Keratinocyte (primary cell): ENCODE measurements around the gene LRP1B. TPM values are rescaled to one million over a fixed set of nuclear protein-coding genes. Genes with fewer than 3 reads are reported as not detected.

ENCODE experiments used
- DNase-seq: peaks from one replicate; pipeline ENCODE4 v3.0.0-alpha.2; 2011; ENCODE audit warnings: low read depth, missing footprints, low spot score
- FAIRE-seq: peaks from 2 replicates; lab custom pipeline; 2011; peaks lifted over from hg19 to GRCh38; lab: Jason Lieb, UNC
- H2AFZ ChIP-seq: 2 replicates; pipeline ENCODE4 v1.6.0; 2012; ENCODE audit warnings: low read length, control low read depth, inconsistent platforms; ENCODE audit not compliant: control insufficient read depth
- H3K27ac ChIP-seq: 2 replicates; pipeline ENCODE4 v1.5.1; 2011; ENCODE audit warnings: low read length; ENCODE audit not compliant: control insufficient read depth, insufficient read depth
- H3K27me3 ChIP-seq: 3 replicates; pipeline ENCODE4 v1.6.0; 2011; ENCODE audit warnings: low read length; ENCODE audit not compliant: control insufficient read depth, insufficient read depth; ENCODE audit errors: extremely low read depth
- H3K36me3 ChIP-seq, 2 experiments: 2 replicates in 1 of 2; 3 replicates in 1 of 2; pipeline ENCODE4 v1.5.1; 2011; ENCODE audit warnings: low read length in 2 of 2, mild to moderate bottlenecking in 1 of 2; ENCODE audit not compliant: control insufficient read depth in 2 of 2, insufficient read depth in 2 of 2; ENCODE audit errors: extremely low read depth in 1 of 2
- H3K4me1 ChIP-seq: 3 replicates; pipeline ENCODE4 v1.5.1; 2011; ENCODE audit warnings: low read length; ENCODE audit not compliant: control insufficient read depth, insufficient read depth; ENCODE audit errors: extremely low read depth
- H3K4me2 ChIP-seq: 3 replicates; pipeline ENCODE4 v1.6.0; 2011; ENCODE audit warnings: low read depth, low read length; ENCODE audit not compliant: control insufficient read depth, insufficient read depth; ENCODE audit errors: extremely low read depth
- H3K4me3 ChIP-seq, 3 experiments: fragments of 200-600 bp in 1 of 3; sonication (generic) in 1 of 3; 2 replicates in 2 of 3; 3 replicates in 1 of 3; pipeline ENCODE4 v1.5.1; 2011 to 2016; ENCODE audit warnings: low read length in 3 of 3, mild to moderate bottlenecking in 3 of 3, control low read depth in 2 of 3, inconsistent platforms in 1 of 3, low read depth in 1 of 3, mixed read lengths in 1 of 3, mixed run types in 1 of 3, moderate library complexity in 1 of 3; ENCODE audit not compliant: control insufficient read depth in 2 of 3, insufficient read depth in 2 of 3; ENCODE audit errors: extremely low read depth in 1 of 3
- H3K79me2 ChIP-seq: 2 replicates; pipeline ENCODE4 v1.6.0; 2012; ENCODE audit warnings: low read length; ENCODE audit not compliant: control insufficient read depth, insufficient read depth
- H3K9ac ChIP-seq: 3 replicates; pipeline ENCODE4 v1.6.0; 2011; ENCODE audit warnings: low read length; ENCODE audit not compliant: control insufficient read depth, insufficient read depth; ENCODE audit errors: extremely low read depth
- H3K9me1 ChIP-seq: 3 replicates; pipeline ENCODE4 v1.6.0; 2011; ENCODE audit warnings: low read length; ENCODE audit not compliant: control insufficient read depth, insufficient read depth; ENCODE audit errors: extremely low read depth
- H3K9me3 ChIP-seq: 2 replicates; pipeline ENCODE4 v1.5.1; 2012; ENCODE audit warnings: low read depth, low read length; ENCODE audit not compliant: control insufficient read depth
- H4K20me1 ChIP-seq: 3 replicates; pipeline ENCODE4 v1.6.0; 2011; ENCODE audit warnings: low read length; ENCODE audit not compliant: control insufficient read depth, insufficient read depth; ENCODE audit errors: extremely low read depth
- CTCF ChIP-seq, 3 experiments: IDR thresholded peaks in 1 of 3; conservative IDR thresholded peaks in 1 of 3; optimal IDR thresholded peaks in 1 of 3; 2 replicates in 2 of 3; 3 replicates in 1 of 3; pipeline versions ENCODE3 to v1.5.1; 2011; ENCODE audit warnings: low read length in 3 of 3, mild to moderate bottlenecking in 3 of 3, moderate library complexity in 2 of 3, control low read depth in 1 of 3, inconsistent platforms in 1 of 3; ENCODE audit not compliant: insufficient read depth in 2 of 3; ENCODE audit errors: extremely low read depth in 1 of 3
- EZH2 ChIP-seq: IDR thresholded peaks from one replicate; pipeline ENCODE4 v1.6.1; 2012; ENCODE audit warnings: inconsistent platforms, mild to moderate bottlenecking, low read length, moderate library complexity
- dilution Hi-C: fragments of 300-500 bp; cut with MboI; formaldehyde crosslinking; loops from one replicate; pipeline ENCODE4 v1.7.0; 2020; ENCODE audit warnings: low sequenced_read_pairs; ENCODE audit not compliant: extremely low pct_ligation_motif_present
- polyA plus RNA-seq, 5 experiments: library from polyadenylated mRNA; depleted of rRNA in 3 of 5; stranded (reverse) in 3 of 5; stranded (forward) in 1 of 5; unstranded in 1 of 5; fragments of >200 nt; gene quantifications; 1 replicate in 1 of 5; 2 replicates in 3 of 5; 3 replicates in 1 of 5; pipeline versions ENCODE4 v1.2.1 to v1.2.3, GENCODE V29; 2011 to 2012; ENCODE audit warnings: missing spikeins in 2 of 5, low read depth in 1 of 5, low replicate concordance in 1 of 5

LRP1B gene
- polyA plus RNA-seq, 1 donor (not counting 4 experiments of a cell fraction or from before 2014, with no cell fraction given) = not detected

- DNase-seq (no peak), FAIRE-seq (no peak)
- TF ChIP-seq EZH2 (no peak), CTCF (optimal IDR thresholded peaks at IDR 0.05 in 1 of 3, IDR thresholded peaks at IDR 0.05 in 1 of 3, conservative IDR thresholded peaks at IDR 0.05 in 1 of 3; ENCODE audit: extremely low read depth in 1 of 3, insufficient read depth in 2 of 3, low read length in 3 of 3) (no peak)
- dilution Hi-C loops = no loop called here
- Histone ChIP-seq H3K9me1 (no peaks in the 10 kb centered on the region), H3K9ac (no peak overlapping the region), H3K79me2 (no peaks in the 10 kb centered on the region), H3K9me3 (no peaks in the 10 kb centered on the region), H3K4me3 (no peak overlapping the region), H3K27ac (no peak overlapping the region), H3K4me2 (no peak overlapping the region), H3K27me3 (no peaks in the 10 kb centered on the region), H3K4me1 (no peaks in the 10 kb centered on the region), H2AFZ (no peak overlapping the region), H4K20me1 (no peaks in the 10 kb centered on the region), H3K36me3 (no peaks in the 10 kb centered on the region)
Observed at GRCh38 chr2:140639628-140640027, 1491.2 kb downstream of the LRP1B start.

- H3K27ac ChIP-seq = no peak overlapping the region
- FAIRE-seq (no peak), DNase-seq (no peak)
- no peaks in the 10 kb centered on the region for H3K36me3 ChIP-seq
- no peaks in the 10 kb centered on the region for H3K9me1 ChIP-seq
- H3K4me3 ChIP-seq = no peak overlapping the region
- H3K4me2 ChIP-seq = no peak overlapping the region
- TF ChIP-seq CTCF (optimal IDR thresholded peaks at IDR 0.05 in 1 of 3, IDR thresholded peaks at IDR 0.05 in 1 of 3, conservative IDR thresholded peaks at IDR 0.05 in 1 of 3; ENCODE audit: extremely low read depth in 1 of 3, insufficient read depth in 2 of 3, low read length in 3 of 3) (no peak), EZH2 (no peak)
- no peaks in the 10 kb centered on the region for H3K27me3 ChIP-seq
- no peaks in the 10 kb centered on the region for H3K79me2 ChIP-seq
- no peak overlapping the region for H3K9ac ChIP-seq
- no peaks in the 10 kb centered on the region for H3K9me3 ChIP-seq
- no peaks in the 10 kb centered on the region for H4K20me1 ChIP-seq
- no peaks in the 10 kb centered on the region for H3K4me1 ChIP-seq
- dilution Hi-C loops = no loop called here
- H2AFZ ChIP-seq = no peak overlapping the region
Observed at GRCh38 chr2:140630557-140630956, 1500.3 kb downstream of the LRP1B start.
